Stimulated activated CD8-positive, alpha-beta memory T cell treated with anti-CD3 and anti-CD28 coated beads, Interleukin-4, amount 100 ng/mL, for 4 hours (primary cell): ENCODE measurements around the gene POFUT1.
"Not testable (repeated sequence)": the region's sequence is repeated elsewhere in the genome, so short reads cannot be mapped to it uniquely, and the experiment has no call there.

Experiments used
- DNase-seq, 2 donors: peaks; one replicate each; pipeline ENCODE4 v3.0.0-alpha.2; 2020; ENCODE audit warnings: low read depth in 2 of 2, low spot score in 1 of 2

The POFUT1 gene

DNA sequence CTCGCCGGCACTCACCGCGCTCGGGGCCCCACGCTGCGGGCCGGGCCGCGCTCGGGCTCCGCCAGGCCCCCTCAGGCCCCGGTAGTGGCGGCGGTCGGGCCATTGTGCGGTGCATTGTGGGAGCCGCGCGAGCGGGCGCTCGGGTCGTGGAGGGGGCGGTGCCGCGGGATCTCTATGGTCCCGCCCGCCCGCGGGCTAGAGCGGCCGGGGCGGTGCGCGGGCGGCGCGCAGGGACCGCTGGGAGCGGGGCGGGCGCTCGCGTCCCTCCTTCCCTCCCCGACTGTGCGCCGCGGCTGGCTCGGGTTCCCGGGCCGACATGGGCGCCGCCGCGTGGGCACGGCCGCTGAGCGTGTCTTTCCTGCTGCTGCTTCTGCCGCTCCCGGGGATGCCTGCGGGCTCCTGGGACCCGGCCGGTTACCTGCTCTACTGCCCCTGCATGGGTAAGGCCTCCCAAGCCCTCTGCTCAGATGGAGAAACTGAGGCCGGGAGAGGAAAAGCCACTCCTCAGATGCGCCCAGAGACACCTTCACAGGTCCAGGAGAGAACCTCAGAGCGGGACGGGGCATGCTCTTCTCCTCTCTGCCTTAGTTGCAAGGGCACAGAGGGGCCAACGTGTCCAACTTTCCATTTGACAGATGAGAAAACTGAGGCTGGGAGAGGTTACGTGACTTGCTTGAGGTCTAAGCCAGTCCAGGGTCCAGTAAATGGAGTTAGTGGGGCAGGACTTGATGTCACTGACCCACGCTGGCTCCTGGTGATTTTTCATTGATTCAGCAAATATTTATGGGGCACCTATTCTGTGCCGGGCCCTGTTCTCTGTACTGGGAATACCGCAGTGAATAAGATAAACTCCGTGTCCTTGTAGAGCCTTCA, at the start of gene POFUT1, which contains the start of gene PLAGL2:
TSS of gene POFUT1 (plus strand) at position 255 of the 873 bp plus-strand sequence. CDS start at position 317, 62 bp downstream.
TSS of gene PLAGL2 (minus strand) at position 118 of the 873 bp plus-strand sequence. CDS start 5,565 bp downstream, outside the sequence.
- peak; percentile 71 to 75 for DNase-seq

GRCh38 chr20:32158351-32158750, 49.3 kb upstream of the POFUT1 start:
- no peak for DNase-seq

DNA sequence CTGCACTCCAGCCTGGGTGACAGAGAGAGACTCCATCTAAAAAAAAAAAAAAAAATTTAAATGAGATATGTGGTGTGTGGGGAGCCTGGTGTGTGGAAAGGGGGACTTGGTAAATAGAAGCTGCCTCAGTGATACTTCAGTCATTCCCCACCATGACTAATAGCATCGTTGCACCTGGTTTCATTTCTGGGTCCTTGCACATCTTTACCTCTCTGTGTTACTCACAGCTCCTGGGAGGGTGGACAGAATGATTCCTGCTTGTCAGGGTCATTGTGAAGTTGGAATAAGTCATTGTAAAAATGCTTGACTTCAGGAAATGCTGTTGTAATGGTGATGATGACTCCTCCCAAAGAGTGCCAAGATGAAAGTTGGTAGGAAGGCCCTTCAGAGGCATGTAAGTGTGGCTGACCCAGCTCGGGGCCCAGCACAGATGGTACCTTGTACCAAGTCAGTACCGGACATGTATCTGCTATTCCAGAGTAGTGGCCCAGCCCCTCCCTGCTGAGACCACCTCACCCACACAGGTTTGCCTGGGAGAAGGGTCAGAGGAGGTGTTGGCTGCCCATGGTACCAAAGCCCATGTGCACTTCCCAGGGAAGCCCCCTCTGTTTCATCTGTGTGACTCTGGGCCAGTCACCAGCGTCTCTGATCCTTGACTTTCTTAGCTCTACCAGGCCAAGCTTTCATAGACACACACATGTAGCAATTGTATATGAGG, 48.6 kb upstream of the POFUT1 start:
- DNase-seq: no peak

GRCh38 chr20:32159766-32160221, 47.9 kb upstream of the POFUT1 start:
- no peak for DNase-seq

- no peak for DNase-seq
Observed at GRCh38 chr20:32160341-32160740, 47.3 kb upstream of the POFUT1 start.

- DNase-seq: no peak
Observed at GRCh38 chr20:32162351-32162750, 45.3 kb upstream of the POFUT1 start.

GRCh38 chr20:32163951-32164350, 43.7 kb upstream of the POFUT1 start:
- no peak for DNase-seq

GRCh38 chr20:32164984-32165735, 42.5 kb upstream of the POFUT1 start:
- DNase-seq: no peak

GRCh38 chr20:32165836-32166545, 41.7 kb upstream of the POFUT1 start:
- no peak for DNase-seq

DNA sequence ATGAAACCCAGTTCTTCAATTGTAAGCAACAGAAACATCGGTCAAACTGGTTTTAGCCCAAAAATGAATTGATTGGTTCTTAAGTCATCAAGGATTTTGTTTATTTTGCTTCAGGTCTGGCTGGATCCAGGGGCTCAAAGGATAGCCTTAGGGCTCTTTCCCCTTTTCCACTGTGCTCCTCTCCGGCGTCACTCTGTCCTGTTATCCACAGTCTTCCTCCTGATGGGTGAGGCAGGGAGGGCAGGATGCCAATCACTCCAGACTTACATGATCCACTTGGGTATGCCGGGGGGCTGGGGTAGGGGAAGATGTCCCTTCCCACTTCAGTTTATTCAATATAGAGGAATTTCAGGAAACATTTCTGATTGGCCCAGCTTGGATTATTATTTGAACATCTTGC, 40.1 kb upstream of the POFUT1 start:
- no peak for DNase-seq

DNA sequence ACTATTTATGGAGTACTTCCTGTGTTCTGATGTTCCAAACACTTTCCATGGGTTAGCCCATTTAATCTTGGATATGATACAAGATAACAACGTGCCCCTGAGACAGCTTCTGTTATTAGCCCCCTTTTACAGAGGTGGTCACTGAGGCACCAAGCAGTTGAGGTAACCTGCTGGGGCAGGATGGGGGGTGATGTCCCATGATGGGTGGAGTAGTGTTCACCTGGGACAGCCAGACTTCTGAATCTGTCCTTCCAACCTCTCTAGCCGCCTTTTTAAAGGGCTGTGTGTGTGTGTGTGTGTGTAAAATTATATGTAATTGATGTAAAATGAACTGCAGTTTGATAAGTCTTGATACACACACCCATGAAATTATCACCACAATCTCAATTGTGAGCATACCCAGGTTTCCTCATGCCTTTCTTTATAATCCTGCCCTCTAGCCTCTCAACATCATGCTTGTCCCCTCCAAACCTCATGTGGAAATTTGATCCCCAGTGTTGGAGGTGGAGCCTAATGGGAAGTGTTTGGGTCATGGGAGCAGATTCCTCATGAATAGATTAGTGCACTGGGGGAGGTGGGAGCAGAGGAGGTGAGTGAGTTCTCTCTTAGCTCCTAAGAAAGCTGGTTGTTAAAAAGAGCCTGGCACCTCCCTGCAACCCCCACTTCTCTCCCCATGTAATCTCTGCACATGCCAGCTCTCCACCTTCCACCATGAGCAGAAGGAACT, 39.3 kb upstream of the POFUT1 start:
- DNase-seq: no peak

GRCh38 chr20:32177696-32178095, 30.0 kb upstream of the POFUT1 start:
- not testable (repeated sequence) for DNase-seq

GRCh38 chr20:32179515-32179914, 28.2 kb upstream of the POFUT1 start:
- DNase-seq: no peak

DNA sequence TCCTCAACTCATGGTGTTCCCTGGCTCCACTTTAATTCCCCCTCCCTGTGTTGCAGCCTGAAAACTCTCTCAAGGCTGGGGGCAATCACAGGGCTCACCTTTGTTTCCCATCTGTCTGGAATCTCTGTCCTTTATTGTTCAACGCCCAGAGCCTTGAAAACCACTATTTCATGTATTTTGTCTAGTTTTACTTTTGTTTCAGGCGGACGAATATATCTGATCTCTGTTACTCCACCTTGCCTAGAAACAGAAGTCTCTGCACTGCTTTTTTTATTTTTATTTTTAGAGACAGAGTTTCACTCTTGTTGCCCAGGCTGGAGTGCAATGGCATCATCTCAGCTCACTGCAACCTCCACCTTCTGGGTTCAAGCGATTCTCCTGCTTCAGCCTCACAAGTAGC, 27.7 kb upstream of the POFUT1 start:
- no peak for DNase-seq

DNA sequence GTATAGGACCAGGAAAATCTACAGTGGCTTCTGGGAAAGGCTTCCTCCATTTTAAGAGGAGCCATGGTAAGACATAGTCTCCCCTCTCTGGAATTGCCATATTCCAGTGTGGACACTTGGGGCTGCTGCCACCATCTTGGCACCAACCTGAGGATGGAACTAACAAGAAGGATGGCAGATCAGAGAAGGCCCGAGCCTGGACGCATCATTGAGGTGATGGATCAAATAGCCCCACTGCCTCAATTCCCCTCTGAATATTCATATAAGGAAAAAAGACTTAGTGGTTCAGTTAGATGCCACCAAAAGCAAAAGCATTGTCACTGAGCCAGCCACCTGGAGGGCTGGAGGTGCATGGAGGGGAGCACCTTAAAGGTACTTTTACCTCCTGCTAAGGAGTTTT, 26.1 kb upstream of the POFUT1 start:
- DNase-seq: no peak

GRCh38 chr20:32183947-32184635, 23.6 kb upstream of the POFUT1 start:
- no peak for DNase-seq

- DNase-seq: no peak
Observed at GRCh38 chr20:32184961-32185603, 22.6 kb upstream of the POFUT1 start.

DNA sequence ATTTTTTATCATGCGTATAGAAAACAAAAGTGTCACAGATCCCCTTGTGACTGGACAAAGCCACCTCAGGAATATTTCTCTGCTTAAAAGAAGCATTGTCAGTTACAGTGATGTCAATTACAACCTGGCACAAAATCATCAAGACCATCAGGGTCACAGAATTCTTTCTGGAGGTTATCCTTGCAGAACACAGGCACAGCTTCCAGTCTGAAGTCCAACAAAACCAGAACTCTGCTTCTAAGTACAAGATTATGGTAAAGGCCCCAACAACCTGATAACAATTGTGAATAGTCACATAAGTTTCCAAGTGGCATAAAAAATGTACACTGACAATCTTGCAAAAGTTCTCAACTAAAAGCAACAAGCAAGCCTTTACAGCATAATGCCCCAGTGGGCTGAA, 21.2 kb upstream of the POFUT1 start:
- no peak for DNase-seq
